Tibial nerve (tissue), 3 donors: Measurements from ENCODE around the gene SMCO4.

ENCODE experiments used
- POLR2A ChIP-seq, 2 donors: fragments of 450-650 bp; IDR thresholded peaks; one replicate each; pipeline ENCODE4 v1.6.1; 2017; ENCODE audit warnings: antibody characterized with exemption in 2 of 2, mild to moderate bottlenecking in 2 of 2, moderate library complexity in 2 of 2
- TF ChIP-seq, protein P1 (sequence below), 5 experiments: fragments of 200-600 bp in 3 of 5; fragments of 450-650 bp in 2 of 5; sonication (generic) in 3 of 5; IDR thresholded peaks; one replicate each; pipeline ENCODE4 v1.5.1; 2016 to 2019; ENCODE audit warnings: antibody characterized with exemption in 5 of 5, mild to moderate bottlenecking in 3 of 5, moderate library complexity in 2 of 5

DNA sequence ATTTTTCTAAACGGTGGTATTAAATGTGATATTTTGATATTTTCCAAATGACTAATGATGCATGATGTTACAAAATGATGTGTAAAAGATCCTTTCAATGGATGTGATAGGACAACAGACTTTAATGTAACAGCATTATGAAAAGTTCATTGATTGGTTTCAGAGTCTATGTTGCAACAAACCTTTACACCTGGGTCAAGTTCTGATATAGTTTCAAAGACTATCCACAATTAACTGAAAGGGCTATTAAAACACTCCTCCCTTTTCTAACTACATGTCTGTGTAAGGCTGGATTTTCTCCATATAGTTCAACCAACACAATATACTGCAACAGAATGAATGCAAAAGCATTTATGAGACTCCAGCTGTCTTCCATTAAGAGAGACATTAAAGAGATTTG, 35.7 kb downstream of the SMCO4 start:
- TF ChIP-seq, protein P1, sequence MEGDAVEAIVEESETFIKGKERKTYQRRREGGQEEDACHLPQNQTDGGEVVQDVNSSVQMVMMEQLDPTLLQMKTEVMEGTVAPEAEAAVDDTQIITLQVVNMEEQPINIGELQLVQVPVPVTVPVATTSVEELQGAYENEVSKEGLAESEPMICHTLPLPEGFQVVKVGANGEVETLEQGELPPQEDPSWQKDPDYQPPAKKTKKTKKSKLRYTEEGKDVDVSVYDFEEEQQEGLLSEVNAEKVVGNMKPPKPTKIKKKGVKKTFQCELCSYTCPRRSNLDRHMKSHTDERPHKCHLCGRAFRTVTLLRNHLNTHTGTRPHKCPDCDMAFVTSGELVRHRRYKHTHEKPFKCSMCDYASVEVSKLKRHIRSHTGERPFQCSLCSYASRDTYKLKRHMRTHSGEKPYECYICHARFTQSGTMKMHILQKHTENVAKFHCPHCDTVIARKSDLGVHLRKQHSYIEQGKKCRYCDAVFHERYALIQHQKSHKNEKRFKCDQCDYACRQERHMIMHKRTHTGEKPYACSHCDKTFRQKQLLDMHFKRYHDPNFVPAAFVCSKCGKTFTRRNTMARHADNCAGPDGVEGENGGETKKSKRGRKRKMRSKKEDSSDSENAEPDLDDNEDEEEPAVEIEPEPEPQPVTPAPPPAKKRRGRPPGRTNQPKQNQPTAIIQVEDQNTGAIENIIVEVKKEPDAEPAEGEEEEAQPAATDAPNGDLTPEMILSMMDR (IDR thresholded peaks at IDR 0.05), result no peak
- no peak for TF ChIP-seq POLR2A (IDR thresholded peaks at IDR 0.05)
